ENCODE data around the gene NBEA.

Gene NBEA

GRCh38 chr13:35496761-35497386 lies 554.8 kb downstream of the NBEA start:
- no peak overlapping the region for H3K4me3 ChIP-seq (ENCODE audit: low read depth, low read length)
- no peak for DNase-seq (ENCODE audit: low read depth, low spot score)
- TF ChIP-seq, protein P1, sequence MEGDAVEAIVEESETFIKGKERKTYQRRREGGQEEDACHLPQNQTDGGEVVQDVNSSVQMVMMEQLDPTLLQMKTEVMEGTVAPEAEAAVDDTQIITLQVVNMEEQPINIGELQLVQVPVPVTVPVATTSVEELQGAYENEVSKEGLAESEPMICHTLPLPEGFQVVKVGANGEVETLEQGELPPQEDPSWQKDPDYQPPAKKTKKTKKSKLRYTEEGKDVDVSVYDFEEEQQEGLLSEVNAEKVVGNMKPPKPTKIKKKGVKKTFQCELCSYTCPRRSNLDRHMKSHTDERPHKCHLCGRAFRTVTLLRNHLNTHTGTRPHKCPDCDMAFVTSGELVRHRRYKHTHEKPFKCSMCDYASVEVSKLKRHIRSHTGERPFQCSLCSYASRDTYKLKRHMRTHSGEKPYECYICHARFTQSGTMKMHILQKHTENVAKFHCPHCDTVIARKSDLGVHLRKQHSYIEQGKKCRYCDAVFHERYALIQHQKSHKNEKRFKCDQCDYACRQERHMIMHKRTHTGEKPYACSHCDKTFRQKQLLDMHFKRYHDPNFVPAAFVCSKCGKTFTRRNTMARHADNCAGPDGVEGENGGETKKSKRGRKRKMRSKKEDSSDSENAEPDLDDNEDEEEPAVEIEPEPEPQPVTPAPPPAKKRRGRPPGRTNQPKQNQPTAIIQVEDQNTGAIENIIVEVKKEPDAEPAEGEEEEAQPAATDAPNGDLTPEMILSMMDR (IDR thresholded peaks at IDR 0.05; ENCODE audit: low read depth, low read length) = no peak
- in situ Hi-C loops (cut with HindIII; ENCODE audit: low sequenced_read_pairs) = no loop called here

DNA sequence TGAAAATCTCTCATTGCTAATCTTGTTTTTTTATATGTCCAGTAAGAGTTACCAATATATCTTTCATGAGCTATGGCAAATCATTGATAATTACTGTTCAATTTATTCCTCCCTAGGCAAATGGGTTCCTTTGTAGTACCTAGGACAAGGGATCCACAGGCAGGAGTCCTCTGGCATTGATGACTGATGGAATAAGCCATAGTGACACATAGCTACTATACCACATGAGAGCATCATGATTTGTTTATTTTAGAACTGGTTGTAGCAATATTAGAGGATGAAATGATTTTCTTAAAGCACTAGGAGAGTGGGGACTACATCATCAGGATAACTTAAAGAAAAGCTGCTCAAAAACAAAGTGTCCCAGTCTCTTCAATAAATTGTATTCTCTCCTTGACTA lies 556.2 kb downstream of the NBEA start:
- DNase-seq (ENCODE audit: low read depth, low spot score) = no peak
- TF ChIP-seq, protein P1 (IDR thresholded peaks at IDR 0.05; ENCODE audit: low read depth, low read length) = no peak
- no peak overlapping the region for H3K4me3 ChIP-seq (ENCODE audit: low read depth, low read length)
- in situ Hi-C loops (cut with HindIII; ENCODE audit: low sequenced_read_pairs) = no loop called here

DNA sequence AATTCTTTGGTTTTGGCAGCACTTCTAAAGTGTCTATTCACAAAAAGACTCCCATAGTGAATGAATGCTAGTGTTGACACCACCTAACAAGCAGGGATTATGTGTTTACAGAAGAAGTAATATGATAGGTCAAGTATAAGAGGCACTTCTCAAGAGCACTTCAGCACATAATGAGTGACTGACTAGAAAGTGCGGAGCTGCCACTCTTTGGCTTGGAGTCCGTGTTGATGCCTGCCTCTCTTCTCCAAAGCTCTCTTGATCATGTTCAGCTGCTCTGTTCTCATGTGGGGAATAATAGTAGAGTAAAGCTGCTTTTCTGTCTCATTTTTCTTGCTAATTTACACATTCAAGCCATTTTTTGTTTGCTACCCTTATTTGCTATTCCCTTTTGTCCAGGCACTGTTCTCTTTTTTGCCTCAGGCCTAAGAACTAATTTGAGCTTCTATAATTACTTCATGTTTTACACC lies 557.2 kb downstream of the NBEA start:
- in situ Hi-C loops (cut with HindIII; ENCODE audit: low sequenced_read_pairs) = no loop called here
- TF ChIP-seq, protein P1 (IDR thresholded peaks at IDR 0.05; ENCODE audit: low read depth, low read length) = no peak
- no peak overlapping the region for H3K4me3 ChIP-seq (ENCODE audit: low read depth, low read length)
- no peak for DNase-seq (ENCODE audit: low read depth, low spot score)

GRCh38 chr13:35499676-35500075 lies 557.6 kb downstream of the NBEA start:
- H3K4me3 ChIP-seq (ENCODE audit: low read depth, low read length) = no peak overlapping the region
- no peak for DNase-seq (ENCODE audit: low read depth, low spot score)
- TF ChIP-seq, protein P1 (IDR thresholded peaks at IDR 0.05; ENCODE audit: low read depth, low read length) = no peak
- in situ Hi-C loops (cut with HindIII; ENCODE audit: low sequenced_read_pairs) = no loop called here

DNA sequence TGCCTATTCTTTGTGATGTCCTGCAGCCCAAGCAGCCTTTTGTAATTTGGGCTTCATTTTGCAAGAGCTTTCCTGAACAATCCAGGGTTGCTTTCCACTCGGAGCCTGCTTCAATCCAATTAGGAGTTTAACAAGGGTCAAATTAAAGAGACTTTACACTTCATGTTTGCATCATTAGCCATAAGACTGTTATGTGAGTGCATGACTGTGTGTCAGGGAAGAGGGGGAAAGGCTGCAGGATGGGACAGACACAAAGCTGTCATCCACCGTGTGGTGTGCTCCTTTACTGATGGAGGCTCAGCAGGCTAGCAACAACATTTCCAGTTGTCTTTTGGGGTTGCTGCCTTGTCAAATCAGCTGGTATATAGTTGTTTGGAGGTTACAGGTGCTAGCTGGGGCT lies 558.1 kb downstream of the NBEA start:
- no peak overlapping the region for H3K4me3 ChIP-seq (ENCODE audit: low read depth, low read length)
- TF ChIP-seq, protein P1 (IDR thresholded peaks at IDR 0.05; ENCODE audit: low read depth, low read length) = no peak
- DNase-seq (ENCODE audit: low read depth, low spot score) = no peak
- in situ Hi-C loops (cut with HindIII; ENCODE audit: low sequenced_read_pairs) = no loop called here

- TF ChIP-seq, protein P1 (IDR thresholded peaks at IDR 0.05; ENCODE audit: low read depth, low read length) = no peak
- in situ Hi-C loops (cut with HindIII; ENCODE audit: low sequenced_read_pairs) = no loop called here
- no peak overlapping the region for H3K4me3 ChIP-seq (ENCODE audit: low read depth, low read length)
- DNase-seq (ENCODE audit: low read depth, low spot score) = no peak
Observed at GRCh38 chr13:35501661-35502235, 559.7 kb downstream of the NBEA start.
